HK-2 (cell line): ENCODE results near the gene CPE.

ENCODE experiments used
- DNase-seq: peaks from one replicate; pipeline ENCODE4 v3.0.0-alpha.2; 2018; ENCODE audit not compliant: unreplicated experiment

CPE gene

GRCh38 chr4:165508372-165509120, 129.7 kb downstream of the CPE start:
- DNase-seq: no peak

- DNase-seq: no peak
These were observed 133.6 kb downstream of the CPE start for GRCh38 chr4:165512424-165512823.

- DNase-seq: no peak
These were observed 135.9 kb downstream of the CPE start for GRCh38 chr4:165514739-165515138.

GRCh38 chr4:165515201-165515600, 136.4 kb downstream of the CPE start:
- DNase-seq: no peak

- no peak for DNase-seq
These were observed 137.5 kb downstream of the CPE start for GRCh38 chr4:165516281-165516833.

- DNase-seq: no peak
These were observed 138.4 kb downstream of the CPE start for GRCh38 chr4:165517216-165517615.

- no peak for DNase-seq
These were observed 139.3 kb downstream of the CPE start for GRCh38 chr4:165518024-165518616.

- no peak for DNase-seq
These were observed 139.9 kb downstream of the CPE start for GRCh38 chr4:165518686-165519085.

- no peak for DNase-seq
These were observed 140.8 kb downstream of the CPE start for GRCh38 chr4:165519591-165519990.

- no peak for DNase-seq
These were observed 141.3 kb downstream of the CPE start for GRCh38 chr4:165520086-165520485.

GRCh38 chr4:165522050-165522449, 143.2 kb downstream of the CPE start:
- DNase-seq: no peak

GRCh38 chr4:165524532-165525190, 145.9 kb downstream of the CPE start:
- DNase-seq: no peak

GRCh38 chr4:165532976-165533375, 154.2 kb downstream of the CPE start:
- no peak for DNase-seq

- DNase-seq: no peak
These were observed 158.3 kb downstream of the CPE start for GRCh38 chr4:165537028-165537648.

GRCh38 chr4:165539801-165540200, 161.0 kb downstream of the CPE start:
- no peak for DNase-seq

- DNase-seq: no peak
These were observed 161.5 kb downstream of the CPE start for GRCh38 chr4:165540206-165540830.

- no peak for DNase-seq
These were observed 163.1 kb downstream of the CPE start for GRCh38 chr4:165541851-165542459.

- no peak for DNase-seq
These were observed 163.7 kb downstream of the CPE start for GRCh38 chr4:165542476-165542875.
